GM18511 (cell line): Measurements from ENCODE around the gene EIF3K.
A peak's percentile ranks its signal among the peaks of the same experiment; 100 is the strongest.
"Not testable (repeated sequence)": the region's sequence is repeated elsewhere in the genome, so short reads cannot be mapped to it uniquely, and the experiment has no call there.

Experiments
- ATAC-seq: cut with Tn5 transposase; IDR thresholded peaks from one replicate; pipeline ENCODE4 v1.9.1; 2021; ENCODE audit warnings: mild to moderate bottlenecking, moderate library complexity; ENCODE audit not compliant: unreplicated experiment

Gene EIF3K

DNA sequence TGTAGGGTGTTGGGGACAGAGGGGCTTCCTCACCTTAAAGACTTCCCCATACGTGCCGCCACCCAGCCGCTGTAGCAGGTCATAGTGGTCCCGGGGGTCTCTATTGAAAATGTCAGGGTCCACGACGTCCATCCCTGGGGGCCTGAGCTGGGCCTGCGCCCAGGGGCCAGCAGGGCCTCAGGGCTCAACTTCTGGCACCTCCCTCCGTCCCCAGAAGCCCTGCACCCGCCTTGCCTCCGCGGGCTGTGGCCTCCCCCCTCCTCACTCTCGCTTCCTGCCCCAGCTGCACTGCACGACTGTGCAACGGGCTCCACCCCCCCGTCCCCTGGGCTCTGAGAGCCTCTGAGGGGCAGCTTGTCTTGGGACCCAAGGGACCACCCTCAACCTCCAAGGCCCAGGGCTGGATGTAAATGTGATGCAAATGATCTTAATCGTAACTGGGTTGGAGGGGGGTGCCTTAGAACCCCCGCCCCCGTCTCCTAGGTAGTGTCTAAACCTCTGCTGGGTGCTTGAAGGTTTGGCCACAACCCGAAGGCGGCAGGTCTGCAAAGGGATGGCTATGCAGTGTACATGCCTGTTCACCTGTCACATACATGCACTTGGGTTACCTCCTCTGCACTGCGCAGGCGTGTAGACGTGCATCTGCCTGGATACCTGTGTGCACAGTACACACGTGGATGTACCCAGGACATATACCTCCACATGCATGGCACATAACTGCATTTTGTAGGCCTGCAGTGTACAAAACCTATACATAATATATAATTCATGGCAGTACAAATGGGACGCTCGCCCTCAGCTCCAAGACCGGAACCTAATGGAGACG is 1.0 kb upstream of the EIF3K start, which contains the start of gene MAP4K1:
TSS of gene MAP4K1 (minus strand) at position 190 of the 826 bp plus-strand sequence. CDS start at position 132, 58 bp downstream.
- ATAC-seq, result peak; percentile 78

DNA sequence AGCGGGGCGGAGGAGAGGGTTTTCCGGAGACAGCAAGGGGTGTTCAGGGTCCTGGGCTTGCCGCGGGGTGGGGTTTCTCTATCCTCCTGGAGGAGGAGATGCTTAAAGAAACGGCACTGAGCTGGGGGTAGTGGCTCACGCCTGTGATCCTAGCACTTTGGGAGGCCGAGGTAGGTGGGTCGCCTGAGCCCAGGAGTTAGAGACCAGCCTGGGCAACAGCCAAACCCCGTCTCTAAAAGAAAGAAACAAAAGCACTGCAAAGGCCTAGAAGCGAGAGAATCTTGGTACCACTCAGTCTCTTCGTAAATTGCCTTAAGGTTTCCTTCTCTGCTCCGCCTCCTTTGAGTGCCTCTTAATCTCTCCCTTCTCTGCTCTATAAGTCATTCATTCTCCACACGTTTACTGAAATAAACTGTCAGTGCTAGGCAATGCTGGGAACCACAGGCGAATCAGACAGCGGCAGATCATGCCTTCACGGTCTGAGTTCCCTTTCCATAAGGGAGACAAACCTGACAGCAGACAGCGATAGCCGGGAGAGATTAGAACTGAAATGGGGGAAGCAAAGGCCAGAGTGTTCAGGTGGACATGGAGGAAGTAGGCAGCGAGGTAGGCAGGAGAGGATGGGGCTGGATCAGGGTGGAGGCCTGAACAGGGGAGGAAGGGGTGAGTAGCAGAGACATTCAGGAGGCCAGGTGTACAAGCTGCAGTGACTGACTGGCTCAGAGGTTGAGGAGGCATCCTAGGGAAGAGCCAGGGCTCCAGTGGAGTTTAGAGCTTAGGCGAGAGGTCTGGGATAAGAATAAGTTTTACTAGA is 580 bp downstream of the EIF3K start:
- no peak for ATAC-seq

DNA sequence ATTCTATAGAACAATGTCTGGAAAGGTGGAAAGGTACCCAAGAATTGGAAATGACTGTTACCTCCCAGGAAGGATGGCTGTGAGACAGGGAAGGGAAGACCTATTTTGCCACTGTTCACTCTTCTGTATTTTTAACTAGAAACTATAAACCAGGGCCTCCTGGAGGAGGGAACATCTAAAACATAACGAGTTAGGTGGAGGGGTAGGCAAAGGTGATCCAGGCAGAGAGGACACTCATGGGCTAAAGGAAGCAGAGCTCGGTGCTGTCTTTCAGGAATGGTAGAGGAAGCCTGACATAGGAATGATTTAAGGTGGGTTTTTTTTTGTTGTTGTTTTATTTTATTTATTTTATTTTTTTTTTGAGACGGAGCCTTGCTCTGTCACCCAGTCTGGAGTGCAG is 5.8 kb downstream of the EIF3K start:
- no peak for ATAC-seq

DNA sequence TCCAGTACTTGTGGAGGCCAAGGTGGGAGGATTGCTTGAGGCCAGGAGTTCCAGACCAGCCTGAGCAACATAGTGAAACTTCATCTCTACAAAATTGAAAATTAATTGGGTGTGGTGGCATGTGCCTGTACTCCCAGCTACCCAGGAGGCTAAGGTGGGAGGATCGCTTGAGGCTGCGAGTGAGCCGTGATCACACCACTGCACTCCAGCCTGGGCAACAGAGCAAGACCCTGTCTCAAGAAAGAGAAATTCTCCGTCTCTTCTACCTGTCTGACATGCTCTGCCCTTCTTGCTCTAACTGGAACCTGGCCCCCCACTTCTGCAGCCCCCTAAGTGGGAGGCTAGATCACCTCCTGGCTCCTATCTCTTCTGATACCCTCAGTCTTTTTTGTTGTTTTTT is 7.4 kb downstream of the EIF3K start:
- ATAC-seq, result no peak

DNA sequence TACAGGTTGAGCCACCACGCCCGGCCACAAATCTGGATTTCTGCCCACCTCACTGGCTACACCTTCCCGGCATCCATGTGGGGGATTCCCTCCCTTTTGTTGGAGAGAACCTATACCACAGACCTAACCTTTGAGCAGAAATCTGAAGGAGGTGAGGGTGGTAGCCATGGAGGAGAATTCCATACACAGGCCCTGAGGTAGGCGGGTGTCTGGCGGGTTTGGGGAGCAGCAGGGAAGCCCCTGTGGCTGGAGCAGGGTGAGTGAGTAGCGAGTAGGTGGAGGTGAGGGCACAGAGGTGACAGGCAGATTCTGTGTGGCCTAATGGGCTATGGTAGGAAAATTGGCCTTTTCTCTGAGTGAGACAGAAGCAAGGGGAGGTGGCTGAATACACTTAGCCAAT is 10.6 kb downstream of the EIF3K start:
- no peak for ATAC-seq

DNA sequence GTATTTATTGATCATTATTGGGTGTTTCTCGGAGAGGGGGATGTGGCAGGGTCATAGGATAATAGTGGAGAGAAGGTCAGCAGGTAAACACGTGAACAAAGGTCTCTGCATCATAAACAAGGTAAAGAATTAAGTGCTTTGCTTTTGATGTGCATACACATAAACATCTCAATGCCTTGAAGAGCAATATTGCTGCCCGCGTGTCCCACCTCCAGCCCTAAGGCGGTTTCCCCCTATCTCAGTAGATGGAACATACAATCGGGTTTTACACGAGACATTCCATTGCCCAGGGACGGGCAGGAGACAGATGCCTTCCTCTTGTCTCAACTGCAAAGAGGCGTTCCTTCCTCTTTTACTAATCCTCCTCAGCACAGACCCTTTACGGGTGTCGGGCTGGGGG is 12.3 kb downstream of the EIF3K start:
- ATAC-seq, result not testable (repeated sequence)

DNA sequence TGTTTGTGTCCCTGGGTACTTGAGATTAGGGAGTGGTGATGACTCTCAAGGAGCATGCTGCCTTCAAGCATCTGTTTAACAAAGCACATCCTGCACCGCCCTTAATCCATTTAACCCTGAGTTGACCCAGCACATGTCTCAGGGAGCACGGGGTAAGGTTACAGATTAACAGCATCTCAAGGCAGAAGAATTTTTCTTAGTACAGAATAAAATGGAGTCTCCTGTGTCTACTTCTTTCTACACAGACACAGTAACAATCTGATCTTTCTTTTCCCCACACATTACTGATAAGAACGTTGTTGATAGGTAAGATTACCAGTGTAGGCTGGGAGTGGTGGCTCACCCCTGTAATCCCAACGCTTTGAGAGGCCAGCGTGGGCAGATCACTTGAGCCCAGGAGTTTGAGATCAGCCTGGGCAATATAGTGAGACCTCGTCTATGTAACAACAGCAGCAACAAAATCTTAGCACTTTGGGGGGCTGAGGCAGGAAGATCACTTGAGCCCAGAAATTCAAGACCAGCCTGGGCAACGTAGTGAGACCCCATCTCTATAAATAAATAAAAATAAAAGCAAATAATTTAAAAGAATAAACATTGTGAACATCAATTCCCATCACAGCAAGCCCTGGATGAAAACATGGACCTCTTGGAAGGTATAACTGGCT is 13.0 kb downstream of the EIF3K start:
- not testable (repeated sequence) for ATAC-seq

DNA sequence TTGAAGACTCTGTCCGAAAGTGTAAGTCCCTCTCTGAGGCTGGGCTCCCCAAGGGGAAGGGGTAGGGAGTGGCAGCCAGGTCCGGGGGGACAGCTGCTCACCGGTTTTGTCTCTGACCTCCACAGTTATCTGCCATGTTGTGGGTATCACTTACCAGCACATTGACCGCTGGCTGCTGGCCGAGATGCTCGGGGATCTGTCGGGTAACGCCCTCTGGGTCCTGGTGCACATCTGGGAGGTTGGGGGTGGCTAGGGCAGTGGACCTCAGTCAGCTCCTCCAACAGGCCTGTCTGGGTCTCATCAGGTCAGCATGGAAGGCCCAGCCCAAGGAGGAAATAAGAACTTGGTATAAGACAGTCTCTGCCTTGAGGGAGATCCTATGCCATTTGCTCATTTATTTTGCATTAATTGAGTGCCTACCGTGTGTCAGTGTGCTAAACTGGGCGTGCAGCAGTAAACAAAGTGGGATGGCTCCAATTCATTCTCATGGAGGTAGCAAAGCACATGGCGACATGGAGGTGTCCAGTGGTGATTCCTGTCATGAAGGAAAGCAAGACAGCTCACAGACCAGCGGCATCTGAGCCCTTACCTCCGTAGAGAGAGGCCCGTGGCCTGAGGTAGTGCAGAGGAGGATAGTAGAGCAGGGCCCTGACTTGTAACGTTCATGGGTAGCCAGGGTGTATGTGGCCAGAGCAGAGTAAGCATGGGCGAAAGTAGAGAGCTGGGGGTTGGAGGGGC is 13.7 kb downstream of the EIF3K start:
- no peak for ATAC-seq

DNA sequence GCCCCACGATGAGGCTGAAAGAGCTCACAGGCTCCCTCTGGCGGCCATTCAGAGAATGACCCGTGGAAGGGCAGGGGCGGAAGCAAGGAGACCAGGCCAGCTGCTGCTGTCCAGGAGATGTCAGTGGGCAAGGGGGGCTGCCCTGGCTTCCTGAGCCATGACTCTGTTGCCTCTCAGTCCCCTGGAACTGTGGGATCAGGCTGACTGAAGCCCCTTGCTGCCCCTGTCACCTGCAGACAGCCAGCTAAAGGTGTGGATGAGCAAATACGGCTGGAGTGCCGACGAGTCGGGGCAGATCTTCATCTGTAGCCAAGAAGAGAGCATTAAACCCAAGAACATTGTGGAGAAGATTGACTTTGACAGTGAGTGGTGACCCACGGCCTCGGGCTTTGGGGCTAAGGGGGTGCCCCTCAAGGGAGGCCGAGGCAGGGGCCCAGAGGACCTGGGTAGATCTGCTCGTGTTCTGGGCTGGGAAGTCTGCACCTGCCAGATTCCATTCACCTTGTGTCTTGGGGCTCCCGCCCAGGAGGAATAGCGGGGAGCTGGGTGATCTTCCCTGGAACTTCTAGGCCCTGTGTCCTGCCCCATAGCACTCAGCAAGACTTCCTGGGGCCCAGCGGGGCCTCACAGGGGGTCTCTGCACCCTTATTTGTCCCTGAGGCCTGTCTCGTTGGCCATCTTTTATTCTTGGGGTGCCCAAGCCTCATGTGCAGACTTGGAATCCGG is 15.9 kb downstream of the EIF3K start:
- ATAC-seq, result no peak

DNA sequence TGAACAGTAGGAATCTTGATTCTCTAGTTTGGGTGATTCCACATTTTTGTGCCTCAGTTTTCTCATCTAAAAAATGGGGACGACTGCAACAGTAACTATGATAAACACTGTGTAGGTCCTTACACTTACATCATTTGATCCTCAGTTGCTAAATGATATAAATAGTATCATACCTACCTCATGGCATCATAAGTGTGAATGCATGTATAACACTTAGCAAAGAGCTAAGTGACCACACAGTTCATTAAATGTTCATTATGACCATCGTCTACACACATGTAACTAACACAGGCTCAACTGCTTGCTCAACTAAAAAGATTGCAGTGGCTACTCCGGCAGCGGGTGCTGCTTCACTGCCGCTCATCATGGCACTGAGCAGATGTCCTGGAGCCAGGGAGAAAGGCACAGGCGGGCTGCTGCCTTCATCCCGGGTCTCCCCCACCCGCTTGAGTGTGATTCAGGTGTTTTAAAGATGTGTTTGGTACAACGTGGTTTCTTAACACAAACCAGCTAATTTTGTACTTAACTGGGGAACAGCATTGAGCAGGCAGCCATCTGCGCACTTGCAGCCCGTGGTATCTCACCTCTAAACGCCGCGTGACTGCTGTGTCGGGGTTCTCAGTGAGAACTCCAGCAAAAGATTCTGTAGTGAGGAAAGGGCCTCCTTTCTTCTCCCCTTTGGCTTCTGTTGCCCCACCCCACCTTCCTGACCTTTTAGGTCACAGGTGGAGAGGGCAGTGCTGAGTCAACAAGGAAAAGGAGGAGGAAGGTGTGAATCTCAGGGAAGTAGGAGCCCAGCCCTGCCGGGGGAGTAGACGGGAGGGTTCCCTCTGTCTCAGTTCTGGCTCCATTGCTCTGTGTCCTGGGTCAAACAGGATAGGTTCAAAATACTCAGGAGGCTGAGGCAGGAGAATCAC is 16.8 kb downstream of the EIF3K start:
- no peak for ATAC-seq

DNA sequence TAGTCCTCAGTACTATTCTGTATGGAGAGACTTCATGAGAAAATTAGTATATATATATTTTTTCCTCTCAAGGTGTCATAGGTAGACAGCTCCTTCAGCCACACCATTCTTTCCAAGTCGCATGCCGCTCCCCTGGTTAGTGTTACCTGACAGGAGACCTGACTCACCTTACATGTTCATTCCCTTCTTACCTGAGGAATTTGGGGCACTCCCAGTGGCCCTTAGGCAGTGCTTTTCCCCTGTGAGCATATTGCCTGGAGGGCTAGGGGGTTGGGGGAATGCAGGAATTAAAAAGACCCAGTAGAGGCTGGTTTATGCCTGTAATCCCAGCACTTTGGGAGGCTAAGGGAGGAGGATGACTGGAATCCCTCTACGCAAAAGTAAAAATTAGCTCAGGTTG is 19.5 kb downstream of the EIF3K start:
- no peak for ATAC-seq

DNA sequence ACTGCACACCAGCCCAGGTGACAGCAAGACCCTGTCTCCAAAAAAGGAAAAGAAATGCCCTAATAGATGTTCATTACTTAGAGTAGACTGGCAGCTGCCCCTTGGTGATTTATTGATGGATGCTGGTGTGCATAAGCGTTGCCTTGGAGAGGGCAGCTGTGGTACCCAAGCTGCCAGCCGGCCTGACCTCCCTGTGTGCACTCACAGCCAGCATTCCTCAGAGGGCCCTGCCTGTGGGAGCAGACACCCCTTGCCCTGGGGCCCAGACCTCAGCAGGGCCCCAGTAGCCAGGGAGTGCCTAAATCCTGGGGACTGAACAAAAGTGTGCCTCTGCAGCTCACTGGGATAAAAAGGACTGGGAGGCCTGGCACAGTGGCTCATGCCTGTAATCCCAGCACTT is 20.7 kb downstream of the EIF3K start:
- no peak for ATAC-seq

DNA sequence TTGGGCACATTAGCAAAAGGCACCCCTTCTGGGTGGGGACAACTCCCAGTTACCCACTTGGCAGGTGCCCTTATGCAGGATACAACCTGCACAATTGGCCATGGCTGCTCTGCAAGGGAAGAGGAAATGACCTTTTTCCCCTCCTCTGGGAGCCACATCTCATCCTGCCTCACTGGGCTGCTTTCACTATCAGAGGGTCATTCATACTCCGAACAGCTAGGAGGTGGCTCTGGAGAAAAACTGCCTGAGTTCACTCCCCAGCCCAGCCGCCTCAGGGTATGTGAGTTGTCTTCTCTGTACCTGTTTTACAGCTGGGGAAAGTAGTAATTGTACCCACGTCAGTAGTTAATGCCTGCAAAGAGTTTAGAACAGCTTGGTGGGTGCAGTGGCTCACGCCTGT is 21.4 kb downstream of the EIF3K start:
- ATAC-seq, result no peak

DNA sequence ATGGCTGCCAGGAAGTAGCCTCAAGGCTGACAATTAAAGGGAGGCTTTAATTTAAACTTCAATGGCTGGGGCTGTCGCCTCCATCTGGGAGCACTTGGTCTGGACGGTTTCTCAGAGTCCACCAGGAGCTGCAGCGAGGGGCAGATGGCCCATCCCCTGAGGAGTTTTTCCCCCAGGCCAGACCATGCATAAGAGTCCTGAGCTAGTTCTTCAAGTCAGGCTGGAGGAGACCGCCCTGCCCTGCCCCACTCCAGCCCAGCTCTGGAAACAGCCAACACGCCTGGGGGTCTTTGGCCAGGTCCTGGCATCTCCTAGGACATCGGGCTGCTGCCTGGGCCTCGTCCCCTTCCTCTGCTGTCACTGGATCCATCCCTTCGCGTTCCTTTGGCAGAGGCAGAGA is 23.2 kb downstream of the EIF3K start:
- no peak for ATAC-seq

DNA sequence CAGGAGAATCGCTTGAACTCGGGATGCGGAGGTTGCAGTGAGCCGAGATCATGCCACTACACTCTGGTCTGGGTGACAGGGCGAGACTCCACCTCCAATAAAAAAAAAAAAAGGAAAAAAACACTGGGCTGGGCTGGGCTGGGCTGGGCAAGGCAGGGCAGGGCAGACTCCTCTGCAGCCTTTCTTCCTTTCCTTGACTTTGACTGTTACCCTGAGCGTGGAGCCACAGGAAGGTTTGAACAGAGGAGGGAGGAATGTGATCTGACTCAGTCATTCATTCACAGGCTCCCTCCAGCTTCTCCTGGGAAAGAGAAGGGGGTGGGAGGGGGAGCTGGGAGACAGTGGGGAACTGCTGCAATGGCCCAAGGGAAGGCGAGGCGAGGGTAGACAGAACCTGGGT is 25.7 kb downstream of the EIF3K start:
- ATAC-seq, result no peak

DNA sequence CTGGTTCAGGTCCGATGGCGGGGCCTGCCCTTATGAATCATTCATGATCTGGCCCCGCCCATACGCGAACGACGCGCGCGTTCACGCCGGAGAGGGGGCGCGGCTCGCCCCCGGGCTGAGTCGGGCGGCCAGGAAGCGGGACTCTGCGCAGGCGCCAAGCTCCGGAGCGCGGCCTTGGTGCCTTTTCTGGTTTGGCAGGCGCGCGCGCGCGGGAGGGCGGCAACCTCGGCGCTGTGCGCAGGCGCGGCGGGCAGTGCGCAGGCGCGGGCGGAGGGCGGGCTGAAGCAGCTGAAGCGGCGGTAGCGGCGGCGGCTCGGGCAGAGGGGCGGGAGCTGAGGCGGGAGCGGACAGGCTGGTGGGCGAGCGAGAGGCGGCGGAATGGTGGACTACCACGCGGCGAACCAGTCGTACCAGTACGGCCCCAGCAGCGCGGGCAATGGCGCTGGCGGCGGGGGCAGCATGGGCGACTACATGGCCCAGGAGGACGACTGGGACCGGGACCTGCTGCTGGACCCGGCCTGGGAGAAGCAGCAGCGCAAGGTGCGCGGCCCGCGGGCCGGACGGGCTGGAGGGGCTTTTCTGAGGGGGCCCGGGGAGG is 28.5 kb downstream of the EIF3K start, which contains the start of gene ACTN4:
TSS of gene ACTN4 (plus strand) at position 282 of the 598 bp plus-strand sequence. CDS start at position 379, 97 bp downstream.
- ATAC-seq, result peak; percentile 84

DNA sequence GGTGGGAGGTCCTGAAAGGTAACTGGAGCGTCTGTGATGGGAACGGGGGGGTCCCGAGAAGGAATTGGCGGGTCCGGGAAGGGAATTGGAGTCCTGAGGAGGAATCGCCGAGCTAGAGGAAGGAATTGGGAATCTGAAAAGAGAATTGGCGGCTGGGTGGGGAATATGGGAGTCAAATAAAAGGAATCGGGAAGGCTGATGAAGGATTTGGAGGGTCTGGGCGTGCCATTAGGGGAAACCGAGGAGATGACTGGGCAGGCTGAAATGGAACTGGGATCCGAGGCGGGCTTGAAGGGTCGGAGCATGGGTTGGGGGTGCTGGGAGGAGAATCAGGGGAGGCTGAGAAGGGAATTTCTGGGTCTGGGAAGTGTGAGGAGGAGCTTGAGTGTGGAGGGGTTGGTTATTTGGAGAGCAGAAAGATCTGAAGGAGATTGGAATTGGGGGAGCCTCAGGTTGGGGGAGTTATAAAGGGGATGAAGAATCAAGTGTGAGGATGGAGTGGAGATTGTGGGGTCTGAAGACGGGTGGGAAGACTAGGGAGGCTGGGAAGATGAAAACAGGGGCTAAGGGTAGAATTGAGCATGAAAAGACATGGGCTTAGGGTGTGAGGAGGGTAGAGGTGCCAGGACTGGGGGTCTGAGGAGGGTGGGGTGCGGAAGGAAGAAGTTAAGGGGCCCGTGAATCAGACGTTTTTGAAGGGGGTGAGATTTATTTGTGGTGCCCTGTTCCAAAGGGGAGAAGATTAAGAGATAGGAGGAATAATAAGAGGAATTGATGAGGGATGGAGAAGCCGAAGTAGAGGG is 29.2 kb downstream of the EIF3K start:
- ATAC-seq, result no peak
